Sigmoid colon (tissue), 7 donors: Measurements from ENCODE around the gene SERTM1. TPM values are rescaled to one million over a fixed set of nuclear protein-coding genes. Genes with fewer than 3 reads are reported as not detected.

Source experiments
- DNase-seq: peaks from one replicate; pipeline ENCODE4 v3.0.0-alpha.2; 2019
- H3K27ac ChIP-seq, 4 donors: fragments of 200-600 bp; sonication (generic); one replicate each; pipeline ENCODE4 v1.5.1; 2016 to 2019; ENCODE audit warnings: mild to moderate bottlenecking in 1 of 4
- H3K27me3 ChIP-seq, 3 donors: fragments of 200-600 bp; sonication (generic); one replicate each; pipeline ENCODE4 v1.5.1; 2019; ENCODE audit warnings: mild to moderate bottlenecking in 1 of 3
- H3K36me3 ChIP-seq, 4 donors: fragments of 200-600 bp; sonication (generic); one replicate each; pipeline ENCODE4 v1.5.1; 2016 to 2019
- H3K4me1 ChIP-seq, 4 donors: fragments of 200-600 bp; sonication (generic); one replicate each; pipeline ENCODE4 v1.5.1; 2017 to 2019
- H3K4me3 ChIP-seq, 4 donors: fragments of 200-600 bp; sonication (generic); one replicate each; pipeline ENCODE4 v1.5.1; 2017 to 2019; ENCODE audit warnings: mild to moderate bottlenecking in 2 of 4, moderate library complexity in 1 of 4
- H3K9me3 ChIP-seq, 4 donors: fragments of 200-600 bp in 3 of 4; sonication (generic) in 3 of 4; one replicate each; pipeline versions ENCODE4 v1.5.1 to v1.6.1; 2013 to 2019
- EP300 ChIP-seq, 4 donors: sonication (generic); formaldehyde crosslinking; IDR thresholded peaks; one replicate each; pipeline ENCODE4 v1.6.1; 2017; ENCODE audit warnings: antibody characterized with exemption in 4 of 4
- POLR2A ChIP-seq, 2 donors: fragments of 450-650 bp; IDR thresholded peaks; one replicate each; pipeline ENCODE4 v1.6.1; 2016; ENCODE audit warnings: antibody characterized with exemption in 2 of 2, mild to moderate bottlenecking in 2 of 2, moderate library complexity in 2 of 2
- POLR2AphosphoS5 ChIP-seq, 4 donors: sonication (generic); formaldehyde crosslinking; IDR thresholded peaks; one replicate each; pipeline ENCODE4 v1.6.1; 2017; ENCODE audit warnings: antibody characterized with exemption in 4 of 4
- WGBS, 2 donors: extraction: QIAGEN DNeasy Blood & Tissue Kit; methylation state at CpG; one replicate each; pipeline ENCODE4 v1.1.7; 2013; 5-methylcytosine and 5-hydroxymethylcytosine counted together
- intact Hi-C: fragments of 100-400 bp; cut with DNase I; formaldehyde crosslinking; loops from one replicate; pipeline ENCODE4 v1.15.1; 2023
- polyA plus RNA-seq, 3 donors: library from polyadenylated mRNA; stranded (reverse); fragments of 200-250 nt; gene quantifications; one replicate each; pipeline ENCODE4 v1.2.3, GENCODE V29; 2013
- total RNA-seq, 4 donors: library from RNA; depleted of rRNA; stranded (reverse); fragments of >200 nt; gene quantifications; one replicate each; pipeline ENCODE4 v1.1.0, GENCODE V29; 2016
- TF ChIP-seq, protein P1 (sequence below), 4 experiments: fragments of 450-650 bp in 3 of 4; fragments of 200-600 bp in 1 of 4; IDR thresholded peaks; one replicate each; pipeline ENCODE4 v1.5.1; 2016 to 2019; ENCODE audit warnings: antibody characterized with exemption in 4 of 4, mild to moderate bottlenecking in 3 of 4, moderate library complexity in 2 of 4
- donor health status: healthy with polysubstance abuse.
- donor health status: Bipolar disorder and iron deficiency.
- donor health status: healthy.

The SERTM1 gene
- total and polyA plus RNA-seq, 7 donors: 0.13 to 1.7 (median 0.33) TPM; not detected in 2

- no peak for DNase-seq
- intact Hi-C loops: no loop called here
- no peaks in the 10 kb centered on the region for H3K27me3 ChIP-seq
- no peaks in the 10 kb centered on the region for H3K4me1 ChIP-seq
- no peaks in the 10 kb centered on the region for H3K36me3 ChIP-seq
- no peak overlapping the region for H3K4me3 ChIP-seq
- TF ChIP-seq POLR2AphosphoS5 (IDR thresholded peaks at IDR 0.05) (no peak), POLR2A (IDR thresholded peaks at IDR 0.05) (no peak), EP300 (IDR thresholded peaks at IDR 0.05) (no peak)
- TF ChIP-seq, protein P1, sequence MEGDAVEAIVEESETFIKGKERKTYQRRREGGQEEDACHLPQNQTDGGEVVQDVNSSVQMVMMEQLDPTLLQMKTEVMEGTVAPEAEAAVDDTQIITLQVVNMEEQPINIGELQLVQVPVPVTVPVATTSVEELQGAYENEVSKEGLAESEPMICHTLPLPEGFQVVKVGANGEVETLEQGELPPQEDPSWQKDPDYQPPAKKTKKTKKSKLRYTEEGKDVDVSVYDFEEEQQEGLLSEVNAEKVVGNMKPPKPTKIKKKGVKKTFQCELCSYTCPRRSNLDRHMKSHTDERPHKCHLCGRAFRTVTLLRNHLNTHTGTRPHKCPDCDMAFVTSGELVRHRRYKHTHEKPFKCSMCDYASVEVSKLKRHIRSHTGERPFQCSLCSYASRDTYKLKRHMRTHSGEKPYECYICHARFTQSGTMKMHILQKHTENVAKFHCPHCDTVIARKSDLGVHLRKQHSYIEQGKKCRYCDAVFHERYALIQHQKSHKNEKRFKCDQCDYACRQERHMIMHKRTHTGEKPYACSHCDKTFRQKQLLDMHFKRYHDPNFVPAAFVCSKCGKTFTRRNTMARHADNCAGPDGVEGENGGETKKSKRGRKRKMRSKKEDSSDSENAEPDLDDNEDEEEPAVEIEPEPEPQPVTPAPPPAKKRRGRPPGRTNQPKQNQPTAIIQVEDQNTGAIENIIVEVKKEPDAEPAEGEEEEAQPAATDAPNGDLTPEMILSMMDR (IDR thresholded peaks at IDR 0.05): no peak
- WGBS, 2 donors: 18 to 54% methylated on average over 1 of the region's 1 CpG
- H3K27ac ChIP-seq: no peak overlapping the region
- no peaks in the 10 kb centered on the region for H3K9me3 ChIP-seq
These were observed 34.2 kb upstream of the SERTM1 start for GRCh38 chr13:36639610-36640009.

DNA sequence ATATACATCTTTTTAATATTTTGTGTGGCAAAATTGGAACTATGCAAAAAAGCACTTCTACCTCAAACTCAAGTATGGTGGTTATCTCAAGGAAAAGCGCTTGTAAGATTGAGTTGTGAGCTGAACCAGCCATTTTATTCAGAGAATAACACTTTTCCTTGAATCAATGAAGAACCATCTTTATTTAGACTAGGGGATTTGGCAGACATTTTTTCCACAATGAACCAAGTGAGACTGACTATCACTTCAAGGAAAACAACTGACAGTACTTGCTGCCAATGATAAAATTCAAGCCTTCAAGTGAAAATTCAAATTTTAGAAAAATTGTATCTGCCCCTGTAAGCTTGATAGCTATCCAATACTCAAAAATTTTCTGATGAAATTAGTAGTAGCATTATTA, 23.2 kb upstream of the SERTM1 start:
- no peak overlapping the region for H3K27ac ChIP-seq
- 91 to 93% methylated on average over 1 of the region's 1 CpG for WGBS, 2 donors
- TF ChIP-seq, protein P1 (IDR thresholded peaks at IDR 0.05): no peak
- TF ChIP-seq EP300 (IDR thresholded peaks at IDR 0.05) (no peak), POLR2AphosphoS5 (IDR thresholded peaks at IDR 0.05) (no peak), POLR2A (IDR thresholded peaks at IDR 0.05) (no peak)
- no peaks in the 10 kb centered on the region for H3K9me3 ChIP-seq
- no peak overlapping the region for H3K4me3 ChIP-seq
- DNase-seq: no peak
- intact Hi-C loops: no loop called here
- H3K27me3 ChIP-seq: no peaks in the 10 kb centered on the region
- H3K4me1 ChIP-seq: no peaks in the 10 kb centered on the region
- no peaks in the 10 kb centered on the region for H3K36me3 ChIP-seq

DNA sequence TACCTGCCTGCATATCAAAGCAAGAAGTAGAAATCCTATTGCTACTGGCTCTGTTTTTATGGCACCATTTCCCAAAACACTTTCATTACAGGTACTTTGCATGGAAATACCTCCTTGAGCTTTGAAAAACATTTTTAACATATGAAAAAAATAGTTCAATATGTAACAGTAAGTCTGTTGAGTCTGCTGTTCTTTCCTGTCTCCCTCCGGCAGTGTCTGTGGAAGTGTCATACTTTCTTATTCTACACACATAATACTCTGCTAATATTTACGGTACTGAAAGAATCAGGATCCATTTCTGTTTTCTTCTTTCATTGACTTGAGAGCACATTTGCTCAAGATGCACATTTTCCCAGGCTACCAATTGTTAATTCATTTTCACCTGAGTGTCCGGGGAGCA, 8.2 kb upstream of the SERTM1 start:
- 85 to 87% methylated on average over 3 of the region's 3 CpGs for WGBS, 2 donors
- Histone ChIP-seq H3K9me3 (no peaks in the 10 kb centered on the region), H3K4me1 (no peaks in the 10 kb centered on the region), H3K27me3 (no peaks in the 10 kb centered on the region), H3K4me3 (no peak overlapping the region), H3K27ac (no peak overlapping the region), H3K36me3 (no peaks in the 10 kb centered on the region)
- intact Hi-C loops: no loop called here
- TF ChIP-seq POLR2A (IDR thresholded peaks at IDR 0.05) (no peak), POLR2AphosphoS5 (IDR thresholded peaks at IDR 0.05) (no peak), EP300 (IDR thresholded peaks at IDR 0.05) (no peak)
- TF ChIP-seq, protein P1 (IDR thresholded peaks at IDR 0.05): no peak
- no peak for DNase-seq

DNA sequence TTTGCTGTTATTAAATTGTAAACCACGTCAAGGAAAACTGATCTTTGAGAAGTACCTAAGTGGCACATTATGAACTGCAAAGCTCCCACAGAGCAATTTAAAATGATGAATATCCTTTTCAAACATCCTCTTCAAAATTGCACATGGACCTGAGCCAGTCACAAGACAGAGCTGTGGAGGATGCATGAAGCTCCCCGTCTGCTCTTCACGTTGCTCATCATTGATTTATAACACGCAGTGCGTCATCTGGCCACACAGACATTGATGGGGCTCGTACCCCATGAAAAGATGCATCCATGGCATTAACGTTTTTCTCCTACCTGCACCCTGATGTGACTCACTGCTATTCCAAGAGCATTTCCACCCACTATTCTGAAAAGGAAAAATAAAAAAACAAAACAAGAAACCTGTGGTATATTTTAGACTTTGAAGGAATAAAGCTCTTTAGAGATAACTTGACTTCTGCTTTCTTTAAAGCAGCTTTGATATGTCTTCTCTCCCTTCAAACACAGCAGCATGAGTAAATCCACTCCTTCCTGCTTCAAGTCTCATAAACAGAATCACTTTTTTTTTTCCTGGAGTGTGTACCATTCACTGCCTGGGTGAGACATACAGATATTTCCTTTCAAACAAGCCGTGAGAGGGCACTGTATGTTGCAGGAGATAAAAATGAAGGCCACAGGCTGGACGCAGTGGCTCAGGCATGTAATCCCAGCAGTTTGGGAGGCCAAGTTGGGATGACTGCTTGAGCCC, 7.2 kb upstream of the SERTM1 start:
- intact Hi-C loops: no loop called here
- no peaks in the 10 kb centered on the region for H3K9me3 ChIP-seq
- 47 to 52% methylated on average over 9 of the region's 9 CpGs for WGBS, 2 donors
- no peaks in the 10 kb centered on the region for H3K36me3 ChIP-seq
- no peak overlapping the region for H3K27ac ChIP-seq
- H3K4me1 ChIP-seq: no peaks in the 10 kb centered on the region
- no peak overlapping the region for H3K4me3 ChIP-seq
- TF ChIP-seq EP300 (IDR thresholded peaks at IDR 0.05) (no peak), POLR2A (IDR thresholded peaks at IDR 0.05) (no peak), POLR2AphosphoS5 (IDR thresholded peaks at IDR 0.05) (no peak)
- DNase-seq: no peak
- no peaks in the 10 kb centered on the region for H3K27me3 ChIP-seq

- TF ChIP-seq EP300 (IDR thresholded peaks at IDR 0.05) (no peak), POLR2A (IDR thresholded peaks at IDR 0.05) (no peak), POLR2AphosphoS5 (IDR thresholded peaks at IDR 0.05) (no peak)
- TF ChIP-seq, protein P1 (IDR thresholded peaks at IDR 0.05): no peak
- WGBS, 2 donors: 62 to 73% methylated on average over 2 of the region's 2 CpGs
- Histone ChIP-seq H3K36me3 (no peaks in the 10 kb centered on the region), H3K4me3 (no peak overlapping the region), H3K4me1 (no peaks in the 10 kb centered on the region), H3K9me3 (no peaks in the 10 kb centered on the region), H3K27ac (no peak overlapping the region), H3K27me3 (peaks cover 0 to 9% (median under 1%) of the 10 kb centered on the region in 3 donors)
- intact Hi-C loops: no loop called here
- no peak for DNase-seq
These were observed 5.5 kb upstream of the SERTM1 start for GRCh38 chr13:36668316-36668715.
